ENCODE results near the gene HPSE2. TPM values are rescaled to one million over a fixed set of nuclear protein-coding genes. Genes with fewer than 3 reads are reported as not detected.

The HPSE2 gene
- total RNA-seq, 4 donors from 2014 or later, result 32.3 to 70.0 (median 43.6) TPM

DNA sequence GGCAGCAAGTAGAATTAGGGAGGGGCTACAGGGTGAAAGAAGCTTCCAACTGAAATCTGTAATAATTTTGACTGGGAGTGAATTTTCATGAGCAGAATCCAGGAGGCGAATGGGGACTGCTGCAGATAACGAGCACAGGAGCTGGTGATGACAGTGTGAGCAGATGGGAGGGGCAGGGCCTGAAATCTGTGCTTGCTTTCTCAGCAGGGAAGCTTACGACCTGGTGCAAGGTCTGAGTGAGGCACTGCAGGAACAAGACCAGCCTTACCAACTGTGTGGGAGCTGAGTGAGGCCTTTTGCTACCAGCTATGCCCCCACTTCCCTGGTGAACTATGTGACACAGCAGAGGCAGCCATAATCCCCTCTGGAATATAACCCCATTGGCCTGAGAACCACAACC, 109.8 kb downstream of the HPSE2 start:
- Histone ChIP-seq H3K9me3 (no peaks in the 10 kb centered on the region), H3K27ac (replicated peaks in 1 of 4) (no peak overlapping the region), H3K4me3 (no peak overlapping the region), H3K36me3 (no peaks in the 10 kb centered on the region), H3K4me1 (peaks cover 0 to 31% (median 28%) of the 10 kb centered on the region in 4 donors), H3K27me3 (no peaks in the 10 kb centered on the region)
- no peak for DNase-seq (ENCODE audit: extremely low spot score)
- intact Hi-C loops (cut with DNase I), result no loop called here
- WGBS, result 69% methylated on average over 3 of the region's 3 CpGs
- TF ChIP-seq EP300 (IDR thresholded peaks at IDR 0.05) (no peak), POLR2A (IDR thresholded peaks at IDR 0.05; ENCODE audit: low read depth) (no peak), POLR2AphosphoS5 (IDR thresholded peaks at IDR 0.05) (no peak)
- TF ChIP-seq, protein P1, sequence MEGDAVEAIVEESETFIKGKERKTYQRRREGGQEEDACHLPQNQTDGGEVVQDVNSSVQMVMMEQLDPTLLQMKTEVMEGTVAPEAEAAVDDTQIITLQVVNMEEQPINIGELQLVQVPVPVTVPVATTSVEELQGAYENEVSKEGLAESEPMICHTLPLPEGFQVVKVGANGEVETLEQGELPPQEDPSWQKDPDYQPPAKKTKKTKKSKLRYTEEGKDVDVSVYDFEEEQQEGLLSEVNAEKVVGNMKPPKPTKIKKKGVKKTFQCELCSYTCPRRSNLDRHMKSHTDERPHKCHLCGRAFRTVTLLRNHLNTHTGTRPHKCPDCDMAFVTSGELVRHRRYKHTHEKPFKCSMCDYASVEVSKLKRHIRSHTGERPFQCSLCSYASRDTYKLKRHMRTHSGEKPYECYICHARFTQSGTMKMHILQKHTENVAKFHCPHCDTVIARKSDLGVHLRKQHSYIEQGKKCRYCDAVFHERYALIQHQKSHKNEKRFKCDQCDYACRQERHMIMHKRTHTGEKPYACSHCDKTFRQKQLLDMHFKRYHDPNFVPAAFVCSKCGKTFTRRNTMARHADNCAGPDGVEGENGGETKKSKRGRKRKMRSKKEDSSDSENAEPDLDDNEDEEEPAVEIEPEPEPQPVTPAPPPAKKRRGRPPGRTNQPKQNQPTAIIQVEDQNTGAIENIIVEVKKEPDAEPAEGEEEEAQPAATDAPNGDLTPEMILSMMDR (IDR thresholded peaks at IDR 0.05), result no peak

DNA sequence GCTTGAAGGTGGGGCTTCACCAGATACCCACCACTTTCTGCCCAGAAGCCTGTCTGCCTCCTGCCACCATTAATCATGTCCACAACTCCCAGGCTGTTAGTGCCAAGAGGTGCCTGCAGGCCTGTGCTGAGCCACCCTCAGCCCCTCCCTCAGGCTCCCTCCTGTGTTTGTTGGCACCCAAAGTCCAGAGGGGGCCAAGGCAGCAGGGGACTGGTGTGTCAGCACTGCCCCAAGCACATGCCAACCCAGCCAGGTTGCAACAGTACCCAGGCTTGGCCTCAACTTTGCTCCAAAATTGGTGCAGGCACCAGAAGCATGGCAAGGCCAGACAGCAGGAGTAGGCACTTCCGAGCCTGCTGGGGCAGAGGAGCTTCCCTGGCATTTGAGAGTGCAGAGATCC, 111.3 kb downstream of the HPSE2 start:
- no CpG with 5 or more reads among the region's 1 CpG for WGBS

DNA sequence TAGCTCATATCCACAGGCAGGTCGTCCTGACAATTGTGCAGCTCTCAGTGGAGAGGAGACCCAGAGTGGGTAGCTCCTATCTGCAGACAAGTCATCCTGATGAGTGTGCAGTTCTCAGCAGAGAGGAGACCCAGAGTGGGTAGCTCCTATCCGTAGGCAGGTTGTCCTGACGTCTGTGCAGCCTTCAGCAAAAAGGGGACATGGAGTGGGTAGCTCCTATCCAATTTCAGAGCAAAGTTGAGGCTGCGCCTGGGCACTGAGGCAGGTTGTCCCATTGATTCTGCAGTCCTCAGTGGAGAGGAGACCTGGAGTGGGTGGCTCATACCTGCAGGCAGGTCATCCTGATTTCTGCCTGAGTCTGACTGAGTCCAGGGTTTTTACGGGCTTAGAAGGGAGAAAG, 111.8 kb downstream of the HPSE2 start:
- Histone ChIP-seq H3K9me3 (no peaks in the 10 kb centered on the region), H3K4me1 (peaks cover 0 to 31% (median 28%) of the 10 kb centered on the region in 4 donors), H3K27ac (replicated peaks in 1 of 4) (peak overlapping the region in 1 of 4 donors; percentile 36), H3K36me3 (no peaks in the 10 kb centered on the region), H3K4me3 (no peak overlapping the region), H3K27me3 (no peaks in the 10 kb centered on the region)
- intact Hi-C loops (cut with DNase I), result no loop called here
- TF ChIP-seq, protein P1 (IDR thresholded peaks at IDR 0.05), result no peak
- TF ChIP-seq EP300 (IDR thresholded peaks at IDR 0.05) (no peak), POLR2AphosphoS5 (IDR thresholded peaks at IDR 0.05) (no peak), POLR2A (IDR thresholded peaks at IDR 0.05; ENCODE audit: low read depth) (no peak)
- DNase-seq (ENCODE audit: extremely low spot score), result no peak
- WGBS, result 86% methylated on average over 5 of the region's 5 CpGs

More for the DNA sequence above, 111.3 kb downstream of the HPSE2 start:
- Histone ChIP-seq H3K9me3 (no peaks in the 10 kb centered on the region), H3K27me3 (no peaks in the 10 kb centered on the region), H3K4me3 (no peak overlapping the region), H3K27ac (replicated peaks in 1 of 4) (peak overlapping the region in 1 of 4 donors; percentile 36), H3K4me1 (peaks cover 0 to 31% (median 28%) of the 10 kb centered on the region in 4 donors), H3K36me3 (no peaks in the 10 kb centered on the region)
- no peak for TF ChIP-seq POLR2A (IDR thresholded peaks at IDR 0.05; ENCODE audit: low read depth)
- DNase-seq (ENCODE audit: extremely low spot score), result no peak
- intact Hi-C loops (cut with DNase I), result no loop called here

DNA sequence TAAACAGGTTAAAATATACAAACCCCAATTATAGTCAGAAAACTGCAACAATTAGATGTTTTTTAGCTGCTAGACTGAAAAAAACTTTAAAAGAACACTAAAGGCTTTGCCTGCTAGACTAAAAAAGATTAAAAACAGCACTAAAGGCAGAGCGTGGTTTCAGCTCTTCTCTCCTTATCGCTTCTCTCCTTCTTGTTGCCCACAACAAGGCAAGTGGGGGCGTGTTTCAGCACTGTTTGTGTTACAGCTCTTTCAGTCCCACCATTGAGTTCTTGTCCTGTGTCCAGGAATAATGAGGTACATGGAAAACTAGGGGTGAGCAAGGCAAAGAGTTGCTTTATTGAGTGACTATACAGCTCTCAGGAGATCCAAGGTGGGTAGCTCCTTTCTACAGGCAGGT, 112.3 kb downstream of the HPSE2 start:
- peaks cover 0 to 31% (median 28%) of the 10 kb centered on the region in 4 donors for H3K4me1 ChIP-seq
- 85% methylated on average over 3 of the region's 3 CpGs for WGBS

DNA sequence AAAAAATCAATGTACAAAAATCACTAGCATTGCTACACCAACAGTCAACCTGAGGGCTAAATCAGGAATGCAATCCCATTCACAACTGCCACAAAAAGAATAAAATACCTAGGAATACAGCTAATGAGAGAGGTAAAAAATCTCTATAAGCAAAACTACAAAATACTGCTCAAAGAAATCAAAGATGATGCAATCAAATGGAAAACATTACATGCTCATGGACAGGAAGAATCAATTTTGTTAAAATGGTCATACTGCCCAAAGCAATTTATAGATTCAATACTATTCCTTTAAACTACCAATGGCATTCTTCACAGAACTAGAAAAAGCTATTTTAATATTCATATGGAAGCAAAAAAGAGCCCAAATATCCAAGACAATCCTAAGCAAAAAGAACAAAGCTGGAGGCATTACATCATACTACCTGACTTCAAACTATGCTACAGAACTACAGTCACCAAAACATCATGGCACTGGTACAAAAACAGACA, 116.3 kb downstream of the HPSE2 start:
- H3K4me1 ChIP-seq, result peaks cover 0 to 26% (median 21%) of the 10 kb centered on the region in 4 donors
- no peak for DNase-seq (ENCODE audit: extremely low spot score)
- no peak overlapping the region for H3K27ac ChIP-seq (replicated peaks in 1 of 4)
- intact Hi-C loops (cut with DNase I), result no loop called here
- TF ChIP-seq POLR2A (IDR thresholded peaks at IDR 0.05; ENCODE audit: low read depth), result no peak
- TF ChIP-seq EP300 (IDR thresholded peaks at IDR 0.05), result no peak
- TF ChIP-seq, protein P1 (IDR thresholded peaks at IDR 0.05), result no peak
- no peak for TF ChIP-seq POLR2AphosphoS5 (IDR thresholded peaks at IDR 0.05)
- no peaks in the 10 kb centered on the region for H3K27me3 ChIP-seq
- H3K9me3 ChIP-seq, result no peaks in the 10 kb centered on the region
- no peaks in the 10 kb centered on the region for H3K36me3 ChIP-seq
- H3K4me3 ChIP-seq, result no peak overlapping the region

More for the DNA sequence above, 112.3 kb downstream of the HPSE2 start:
- Histone ChIP-seq H3K27ac (replicated peaks in 1 of 4) (no peak overlapping the region), H3K36me3 (no peaks in the 10 kb centered on the region), H3K9me3 (no peaks in the 10 kb centered on the region), H3K4me3 (no peak overlapping the region), H3K27me3 (no peaks in the 10 kb centered on the region)
- DNase-seq (ENCODE audit: extremely low spot score), result no peak
- TF ChIP-seq, protein P1 (IDR thresholded peaks at IDR 0.05), result no peak
- TF ChIP-seq EP300 (IDR thresholded peaks at IDR 0.05), result no peak
- no peak for TF ChIP-seq POLR2A (IDR thresholded peaks at IDR 0.05; ENCODE audit: low read depth)
- TF ChIP-seq POLR2AphosphoS5 (IDR thresholded peaks at IDR 0.05), result no peak
- intact Hi-C loops (cut with DNase I), result no loop called here

Measured in esophagus muscularis mucosa (tissue), 4 donors.